GM21381 (cell line): Measurements from ENCODE around the gene NTRK2.

Experiments used
- ATAC-seq: cut with Tn5 transposase; IDR thresholded peaks from one replicate; pipeline ENCODE4 v1.9.1; 2021; ENCODE audit warnings: mild to moderate bottlenecking, moderate library complexity; ENCODE audit not compliant: unreplicated experiment

NTRK2 gene

DNA sequence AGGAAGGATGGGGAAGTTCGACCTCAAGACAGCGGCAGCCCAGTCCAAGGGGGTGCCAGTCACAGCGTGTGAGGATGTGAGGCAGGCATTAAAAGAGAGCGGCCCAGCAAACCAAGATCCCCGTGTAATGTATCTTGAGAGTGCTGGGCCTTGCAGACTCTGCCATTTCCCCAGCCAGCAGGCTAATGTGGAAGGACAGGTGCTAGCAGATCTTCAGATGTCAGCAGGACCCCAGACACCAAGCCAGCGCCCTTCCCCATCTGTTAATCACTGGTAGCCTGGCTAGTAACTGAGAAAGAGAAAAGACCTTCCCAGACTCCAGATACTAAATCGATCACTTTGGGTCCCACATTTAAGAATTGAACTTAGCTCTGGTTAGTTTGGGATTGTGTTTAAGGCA, 62.2 kb downstream of the NTRK2 start:
- ATAC-seq = no peak

DNA sequence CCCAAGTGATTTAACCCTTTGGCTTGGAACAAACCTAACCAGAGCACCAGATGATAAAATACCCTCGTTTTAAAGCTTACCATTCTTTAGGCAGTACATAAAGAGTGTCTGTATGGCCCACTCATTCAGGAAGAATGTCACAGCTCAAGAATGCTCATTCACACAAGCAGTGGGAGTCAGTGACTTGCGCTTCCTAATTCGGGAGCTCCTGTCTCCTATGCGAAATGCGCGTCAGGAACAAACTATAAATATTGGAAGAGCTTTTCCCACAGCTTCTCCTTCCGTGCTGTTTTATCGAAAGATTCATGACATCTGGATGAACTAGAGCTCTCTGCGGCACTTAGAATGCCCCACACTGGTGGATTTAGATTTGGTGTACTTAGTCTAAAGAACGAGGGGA, 66.6 kb downstream of the NTRK2 start:
- ATAC-seq = no peak

DNA sequence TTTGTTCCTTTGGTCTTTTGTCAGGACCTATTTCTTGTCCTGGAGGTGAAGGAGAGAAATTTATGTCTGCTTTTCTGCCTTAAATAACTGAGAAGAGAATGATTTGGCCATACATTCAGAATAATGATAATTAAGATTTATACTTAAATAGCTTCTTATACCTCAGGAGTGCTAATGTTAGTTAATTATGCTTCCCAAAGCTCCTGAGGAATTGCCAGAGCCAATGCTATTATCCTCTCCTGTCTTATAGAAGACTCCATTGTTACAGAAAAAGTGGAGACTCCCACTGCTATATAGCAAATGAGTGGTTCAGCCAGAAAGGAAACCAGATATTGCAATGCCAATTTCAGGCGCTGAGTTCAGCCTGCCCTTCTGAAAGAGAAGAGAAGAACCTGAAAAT, 67.0 kb downstream of the NTRK2 start:
- ATAC-seq = no peak

DNA sequence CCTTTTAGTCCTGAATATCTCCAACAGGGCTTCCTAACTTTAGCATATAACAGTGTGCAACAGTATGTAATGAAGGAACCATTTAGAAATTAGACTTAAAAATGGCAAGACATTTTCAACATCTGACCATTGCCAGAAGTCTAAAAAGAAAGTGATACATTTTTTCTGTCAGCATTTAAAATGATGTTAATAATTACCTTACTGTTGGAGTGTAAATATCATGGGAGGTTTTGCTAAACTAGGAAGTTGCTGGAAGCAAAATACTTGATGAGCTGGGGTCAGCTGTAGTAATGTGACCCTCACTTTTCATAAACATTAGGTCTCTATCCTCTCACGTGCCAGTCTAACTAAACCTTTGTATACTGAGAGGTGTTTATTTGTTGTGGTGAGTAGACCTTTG, 68.8 kb downstream of the NTRK2 start:
- ATAC-seq = no peak

DNA sequence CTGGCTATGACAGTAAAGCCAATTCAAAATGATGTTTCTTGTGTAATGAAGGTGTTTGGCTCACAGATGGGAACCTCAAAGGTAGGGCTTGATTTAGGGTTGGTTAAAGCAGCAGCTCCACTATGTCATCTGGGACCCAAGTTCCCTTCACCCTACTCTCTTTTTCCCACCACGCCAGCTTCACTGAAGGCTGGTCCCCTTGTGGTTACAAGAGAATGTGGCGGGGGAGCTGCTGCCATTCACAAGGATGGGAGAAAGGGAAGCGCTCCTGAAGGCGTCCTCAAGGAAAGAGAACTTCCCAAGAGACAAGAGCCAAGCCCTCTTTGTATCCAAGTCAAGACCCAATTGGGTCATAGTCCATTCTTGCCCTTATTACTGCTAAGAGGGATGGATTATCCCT, 72.7 kb downstream of the NTRK2 start:
- ATAC-seq = no peak

DNA sequence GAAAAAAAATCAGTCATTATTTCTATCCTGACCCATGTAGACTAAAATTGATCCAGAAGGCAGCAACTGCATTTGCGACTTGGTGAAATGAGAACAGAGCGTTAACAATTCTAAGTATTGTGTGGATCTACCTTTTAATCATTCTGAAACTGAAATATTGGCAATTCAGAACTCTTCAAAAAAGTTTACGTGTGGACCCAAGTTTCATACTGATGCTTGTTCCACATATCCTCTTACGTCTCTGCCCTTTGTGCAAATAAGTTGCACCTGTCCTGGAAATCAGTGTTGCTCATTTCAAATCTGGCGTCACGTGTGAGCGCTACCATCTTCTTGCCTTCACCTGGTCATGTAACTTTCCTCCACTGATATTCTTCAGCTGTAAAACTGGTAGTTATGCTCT, 74.7 kb downstream of the NTRK2 start:
- ATAC-seq = no peak

DNA sequence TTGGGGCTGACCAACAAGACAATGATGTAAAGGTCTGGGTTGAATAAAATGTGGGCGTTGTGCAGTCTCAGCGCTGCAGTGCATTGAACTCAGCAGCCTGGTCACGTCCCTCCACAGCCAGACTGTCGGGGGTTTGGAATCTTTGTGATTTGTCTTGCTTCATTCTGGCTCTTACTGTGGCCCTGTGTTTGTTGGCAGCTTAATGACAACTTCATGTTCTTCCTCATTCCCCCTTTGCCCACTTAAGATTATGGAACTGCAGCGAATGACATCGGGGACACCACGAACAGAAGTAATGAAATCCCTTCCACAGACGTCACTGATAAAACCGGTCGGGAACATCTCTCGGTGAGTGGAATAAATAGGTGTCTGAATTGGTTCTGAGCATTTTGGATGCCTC, 75.2 kb downstream of the NTRK2 start:
- ATAC-seq = no peak

DNA sequence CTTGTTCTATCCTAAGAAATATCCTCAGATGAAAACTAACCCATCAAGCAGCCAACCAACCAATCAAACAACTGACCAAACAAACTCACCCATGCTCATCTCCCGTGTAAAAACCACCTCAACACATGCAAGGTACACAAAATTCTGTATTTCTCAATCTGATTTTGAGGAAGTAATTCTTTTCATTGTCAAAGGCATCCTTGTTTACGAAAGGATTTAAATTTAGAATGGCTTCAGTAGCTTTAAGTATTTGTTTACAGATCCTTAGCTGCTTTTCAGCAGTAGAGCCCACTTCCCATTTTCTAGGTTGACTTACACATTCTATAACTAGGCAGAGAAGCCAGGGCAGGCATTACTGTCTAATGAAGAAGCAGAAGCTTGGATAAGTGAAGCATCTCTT, 78.6 kb downstream of the NTRK2 start:
- ATAC-seq = no peak

DNA sequence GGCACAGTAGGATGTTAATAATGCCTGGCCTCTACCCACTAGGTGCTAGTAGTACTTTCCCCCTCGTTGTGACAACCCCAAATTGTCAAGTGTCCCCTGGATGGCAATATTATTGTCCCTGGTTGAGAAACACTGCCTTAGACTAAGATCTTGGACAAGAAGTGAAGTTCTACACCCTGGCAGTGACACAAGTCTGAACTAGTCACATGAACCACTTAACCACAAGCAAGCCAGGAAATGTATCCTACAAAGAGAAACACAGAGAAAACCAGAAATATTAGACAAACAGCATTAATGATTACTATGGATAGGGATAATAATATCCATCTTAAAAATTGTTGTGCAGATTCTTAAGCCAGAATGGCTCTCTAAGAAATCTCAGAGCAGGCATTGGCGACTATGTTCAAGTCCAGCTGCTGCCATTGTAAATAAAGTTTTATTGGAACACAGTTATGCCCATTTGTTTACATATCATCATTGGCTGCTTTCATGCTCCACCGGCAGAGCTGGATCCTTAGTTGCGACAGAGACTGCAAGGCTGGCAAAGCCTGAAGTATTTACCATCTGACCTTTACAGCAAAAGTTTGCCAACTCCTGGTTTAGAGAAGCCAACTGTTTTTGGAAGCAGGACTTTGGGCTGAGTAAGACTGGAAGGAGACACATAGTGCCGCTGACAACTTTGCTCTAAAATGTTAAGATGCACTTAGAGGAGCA, 80.8 kb downstream of the NTRK2 start:
- no peak for ATAC-seq

DNA sequence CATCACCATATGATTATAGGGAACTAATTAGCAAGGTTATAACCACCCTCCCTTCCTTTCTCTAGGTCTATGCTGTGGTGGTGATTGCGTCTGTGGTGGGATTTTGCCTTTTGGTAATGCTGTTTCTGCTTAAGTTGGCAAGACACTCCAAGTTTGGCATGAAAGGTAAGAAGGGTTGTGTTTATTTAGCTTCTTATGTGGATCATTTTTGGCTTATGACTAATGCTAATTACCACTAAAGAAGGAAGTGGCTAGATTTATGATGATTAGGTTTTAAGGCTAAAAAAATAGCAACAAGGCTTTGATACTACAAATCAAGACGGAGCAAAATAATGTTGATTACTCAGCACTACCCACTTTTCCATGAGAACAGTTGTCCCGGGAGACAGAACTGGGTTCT, 82.4 kb downstream of the NTRK2 start:
- no peak for ATAC-seq

DNA sequence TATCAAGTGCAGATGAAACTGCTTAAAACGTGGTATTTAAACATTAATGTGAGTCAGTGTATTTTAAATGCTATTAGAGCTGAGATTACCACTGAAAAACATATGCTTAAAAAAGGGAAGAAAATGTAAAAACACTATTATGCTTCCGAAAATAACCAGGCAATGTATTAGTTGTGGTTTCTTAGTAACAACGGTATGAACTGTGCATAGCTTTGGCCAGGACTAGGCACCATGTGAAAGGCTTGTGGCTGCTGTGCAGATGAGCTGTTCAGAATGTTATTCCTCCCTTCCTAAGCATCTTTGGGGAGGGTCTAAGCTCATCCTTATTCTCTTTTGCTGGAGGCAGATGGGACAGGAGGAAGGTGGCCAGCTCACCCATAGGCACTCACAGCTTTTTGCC, 84.9 kb downstream of the NTRK2 start:
- ATAC-seq = no peak

DNA sequence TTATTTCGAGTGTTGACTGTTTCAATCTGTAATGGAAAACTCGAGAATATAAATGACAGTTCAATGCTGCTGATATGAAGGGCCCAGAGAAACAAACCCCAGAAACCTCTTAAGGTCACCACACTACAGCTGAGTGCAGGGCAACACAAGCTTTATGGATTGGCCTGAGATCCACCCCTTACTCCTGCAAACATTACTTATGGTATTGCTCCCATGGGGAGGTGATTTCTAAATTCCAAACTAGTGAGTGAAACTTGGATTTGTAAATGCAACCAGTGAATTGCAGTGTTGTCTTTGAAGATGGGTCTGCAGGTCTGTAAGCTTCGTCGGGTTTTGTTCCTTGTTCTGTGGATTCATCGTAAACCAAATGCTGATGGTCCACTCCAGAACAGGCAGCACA, 85.4 kb downstream of the NTRK2 start:
- ATAC-seq = no peak

DNA sequence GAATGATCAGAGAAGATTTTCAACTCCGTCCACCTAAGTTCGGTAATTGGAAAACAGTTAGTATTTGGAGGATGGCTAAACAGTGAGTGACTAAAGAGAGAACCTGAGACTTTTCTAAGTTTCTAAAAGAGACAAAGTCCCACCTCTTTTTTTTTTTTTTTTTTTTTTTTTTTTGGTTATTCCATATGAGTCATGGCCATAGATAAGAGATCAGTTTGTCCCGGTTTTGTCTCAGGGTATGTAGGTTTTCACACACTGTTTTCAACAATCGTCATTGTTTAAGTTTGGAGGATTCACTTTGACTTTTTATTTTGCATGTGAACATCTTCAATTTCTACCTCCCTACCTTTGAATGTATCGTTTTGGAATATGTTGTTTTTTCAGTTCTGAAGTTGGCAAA, 85.9 kb downstream of the NTRK2 start:
- no peak for ATAC-seq

DNA sequence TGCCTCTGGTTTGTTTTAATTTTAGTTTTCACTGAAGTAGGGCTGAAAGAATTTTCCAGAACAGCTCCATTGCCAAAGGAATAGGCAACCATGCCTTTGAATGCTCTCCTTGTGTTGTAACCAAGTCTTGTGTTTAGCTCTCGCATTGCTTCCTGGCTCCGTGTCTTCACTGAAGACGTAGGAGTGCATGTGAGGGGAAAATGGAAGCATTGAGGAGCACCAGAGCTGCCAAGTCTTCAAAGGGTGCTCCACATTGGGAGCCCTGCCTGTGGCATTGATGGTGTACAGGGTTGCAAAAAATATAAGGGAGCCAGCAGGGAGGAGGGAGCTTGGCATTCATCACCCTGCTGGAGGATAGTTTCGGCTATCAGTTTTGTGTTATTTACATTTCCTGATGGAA, 86.6 kb downstream of the NTRK2 start:
- no peak for ATAC-seq

DNA sequence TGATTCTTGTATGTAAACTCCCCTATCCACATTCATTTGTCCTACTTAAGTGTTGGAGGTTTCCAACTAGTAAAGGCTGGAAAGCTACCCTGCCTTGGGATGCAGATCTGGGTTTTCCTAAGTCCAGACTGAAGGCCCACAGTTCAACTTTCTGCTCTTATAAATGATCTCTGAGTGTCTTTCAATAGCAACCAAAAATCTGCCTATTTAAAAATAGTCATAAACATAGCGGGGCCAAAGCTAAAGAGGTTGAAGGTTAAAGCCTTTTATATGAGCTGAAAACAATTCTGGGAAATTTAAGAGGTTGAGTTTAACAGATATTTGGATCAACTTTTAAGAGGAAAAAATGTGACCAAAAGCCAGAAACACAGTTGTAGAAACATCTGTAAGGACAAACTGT, 87.2 kb downstream of the NTRK2 start:
- ATAC-seq = no peak

DNA sequence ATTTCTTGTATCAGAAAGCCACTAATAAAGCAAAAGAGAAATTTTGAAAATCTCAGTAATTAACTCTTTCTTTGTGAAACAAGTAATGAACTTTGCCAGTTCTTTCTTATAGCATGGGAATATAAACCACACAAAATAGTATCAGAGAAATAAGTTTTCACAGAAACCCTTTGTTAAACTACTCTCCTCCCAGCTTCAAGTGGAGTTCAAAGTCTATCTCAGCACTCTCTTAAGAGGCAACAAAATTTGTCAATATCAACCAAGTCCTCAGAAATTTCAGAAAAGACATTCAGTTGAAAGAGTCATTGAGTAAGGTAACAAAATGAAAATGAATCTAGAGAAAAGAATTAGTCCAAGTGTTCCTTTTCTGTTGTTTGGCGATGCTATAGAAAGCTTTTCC, 89.3 kb downstream of the NTRK2 start:
- ATAC-seq = peak; percentile 5

DNA sequence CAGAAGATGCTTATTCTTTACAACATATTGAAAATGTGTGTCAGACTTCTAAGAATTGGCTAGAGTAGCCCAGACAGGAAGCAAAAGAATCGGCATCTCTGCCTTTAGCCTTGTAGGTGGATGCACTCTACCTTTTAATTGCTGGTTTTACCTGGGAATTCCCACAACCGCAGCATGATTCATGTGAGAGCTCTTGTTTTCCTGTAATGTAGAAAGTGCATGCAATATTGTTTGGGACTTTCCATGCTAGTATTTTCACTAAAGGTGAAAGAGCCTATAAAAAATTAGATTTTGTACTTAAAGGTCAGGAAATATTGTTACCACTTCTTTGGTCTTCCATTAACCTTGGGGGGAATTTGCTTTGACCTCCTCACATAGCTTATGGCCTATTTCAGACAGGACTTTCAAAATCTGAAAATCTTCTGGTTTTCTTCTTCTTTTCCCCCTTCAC, 89.8 kb downstream of the NTRK2 start:
- peak; percentile 59 for ATAC-seq

DNA sequence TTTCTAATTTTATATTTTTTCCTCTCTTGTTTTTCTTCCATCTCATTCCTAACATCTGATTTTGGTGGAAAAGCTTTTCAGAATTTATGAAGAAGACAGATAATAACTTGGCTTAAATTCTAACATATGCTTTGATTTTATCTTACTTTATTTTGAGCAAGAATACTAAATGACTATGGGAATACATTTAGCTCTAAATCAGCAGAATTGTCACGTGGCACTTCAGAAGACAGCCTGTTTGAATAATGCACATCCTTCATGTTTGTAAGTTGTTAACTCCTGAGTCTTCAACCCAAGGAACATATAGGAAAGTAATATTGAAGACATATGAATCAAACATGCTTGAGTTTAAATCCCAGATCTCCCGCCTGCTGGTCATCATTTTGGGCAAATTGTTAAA, 90.3 kb downstream of the NTRK2 start:
- ATAC-seq = no peak

DNA sequence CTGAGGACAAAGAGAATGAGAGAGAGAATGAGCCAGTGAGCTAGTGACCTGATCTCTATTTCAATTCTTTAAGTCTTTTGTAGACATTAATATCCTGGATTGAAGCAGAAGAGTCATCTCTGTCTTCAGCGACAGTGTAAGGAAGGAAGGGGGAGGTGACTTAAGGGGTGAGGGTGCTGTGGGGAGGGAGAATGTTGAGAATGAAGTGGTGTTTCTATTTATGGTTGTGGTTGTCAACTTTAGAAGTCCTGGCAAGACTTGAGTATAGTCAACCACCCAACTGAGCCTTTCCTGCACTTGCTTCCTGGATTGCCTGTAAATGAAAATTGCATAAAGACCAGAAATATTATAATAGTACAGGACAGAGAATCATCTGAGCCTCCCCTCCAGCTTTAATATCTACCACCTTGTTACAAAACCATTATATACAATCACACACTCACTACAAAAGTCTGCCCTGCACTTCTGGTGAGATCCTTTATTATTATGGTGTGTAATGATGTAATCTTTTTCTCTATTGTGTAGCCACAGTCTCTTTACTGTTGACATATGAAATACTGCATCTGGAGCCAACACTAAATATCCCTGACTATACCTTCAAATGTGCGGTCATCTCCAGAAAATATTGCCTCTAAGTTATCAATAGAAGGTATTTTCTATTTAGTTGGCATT, 91.7 kb downstream of the NTRK2 start:
- ATAC-seq = no peak

DNA sequence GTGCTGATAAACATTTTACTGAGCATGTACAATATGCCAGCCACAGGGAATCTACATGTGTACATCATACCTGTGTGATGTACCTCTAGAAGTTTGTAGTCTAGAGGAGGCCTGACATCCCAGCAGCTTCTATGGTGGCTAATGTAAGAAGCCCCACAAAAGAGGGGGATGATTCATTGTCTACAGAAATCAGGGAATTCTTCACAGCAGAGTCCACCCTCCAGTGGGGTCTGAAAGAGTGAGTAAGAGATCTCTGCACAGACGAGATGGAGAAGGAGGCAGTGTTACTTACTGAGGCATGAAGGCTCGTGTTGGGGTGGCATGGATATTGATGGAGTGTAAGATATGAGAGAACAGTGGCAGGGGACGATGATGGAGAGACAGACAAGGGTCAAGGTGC, 103.0 kb downstream of the NTRK2 start:
- ATAC-seq = no peak

DNA sequence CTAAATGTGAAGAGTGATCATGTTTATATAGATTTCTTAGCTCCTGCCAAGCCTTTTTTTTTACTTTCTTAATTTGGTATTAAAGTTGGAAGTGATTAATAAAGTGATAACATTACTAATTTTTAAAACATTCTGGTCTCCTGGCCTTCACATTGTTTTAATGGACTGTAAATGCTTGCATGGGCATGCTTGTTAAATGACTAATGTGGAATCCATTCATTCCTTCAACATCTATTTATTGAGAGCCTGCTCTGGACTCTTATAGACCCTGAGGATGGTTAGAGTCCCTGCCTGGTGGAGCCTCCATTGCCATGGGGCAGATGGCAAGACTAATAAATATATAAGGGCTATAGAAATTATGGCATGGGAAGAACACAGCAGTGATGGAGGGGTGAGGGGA, 103.5 kb downstream of the NTRK2 start:
- ATAC-seq = no peak

DNA sequence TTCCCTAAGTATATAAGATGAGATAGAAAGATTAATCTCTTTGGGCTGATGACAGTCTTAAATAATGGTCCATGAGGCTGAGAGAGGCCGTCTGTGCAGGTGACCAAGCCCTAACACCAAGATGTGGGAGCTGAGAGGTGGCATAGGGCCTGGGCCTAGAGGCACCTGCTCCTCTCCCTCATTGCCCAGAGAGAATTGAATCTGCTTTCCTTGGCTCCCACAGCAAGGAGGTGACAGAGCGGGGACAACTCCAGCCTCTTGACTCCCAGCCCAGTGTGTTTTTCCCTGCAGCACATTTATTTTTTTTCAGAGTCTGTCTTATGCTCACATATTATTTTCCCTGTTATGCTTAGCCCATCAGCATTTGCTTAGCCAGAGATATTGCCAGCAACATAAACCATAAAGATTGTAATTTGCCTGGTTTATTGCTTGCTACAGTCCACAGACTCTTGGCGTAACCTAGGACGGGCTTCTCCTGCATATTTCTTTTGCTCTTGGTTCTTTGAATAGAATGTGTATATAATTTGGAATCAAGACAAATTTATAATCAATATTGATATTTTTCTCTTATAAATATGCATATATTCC, 105.6 kb downstream of the NTRK2 start:
- no peak for ATAC-seq
